Measurements from ENCODE around the gene MICB.
A peak's percentile ranks its signal among the peaks of the same experiment; 100 is the strongest.

- TF ChIP-seq CTCF (IDR thresholded peaks at IDR 0.05; ENCODE audit: low read depth, low read length, missing input control) (peak; percentile 78), HNF4G (IDR thresholded peaks at IDR 0.05) (no peak), GABPA (IDR thresholded peaks at IDR 0.05 in 1 of 2, conservative IDR thresholded peaks at IDR 0.05 in 1 of 2) (no peak), TAF1 (conservative IDR thresholded peaks at IDR 0.05) (no peak), MAX (IDR thresholded peaks at IDR 0.05) (no peak), ZBTB33 (IDR thresholded peaks at IDR 0.05) (no peak), REST (IDR thresholded peaks at IDR 0.05) (no peak), RXRA (IDR thresholded peaks at IDR 0.05) (peak in 1 of 2 donors; percentile 5), SP1 (IDR thresholded peaks at IDR 0.05) (peak; percentile 15), YY1 (IDR thresholded peaks at IDR 0.05) (no peak)
Measured at GRCh38 chr6:31493875-31494694, 3.9 kb upstream of the MICB start.
